SK-N-SH (cell line): ENCODE measurements around the gene ITGA2B.

Experiments
- EP300 ChIP-seq, 2 experiments: IDR thresholded peaks; 2 replicates each; pipeline versions ENCODE4 v1.4.0 to v1.6.1; 2012; ENCODE audit warnings: borderline replicate concordance in 1 of 2, low read depth in 1 of 2, low read length in 1 of 2
- FOXM1 ChIP-seq: IDR thresholded peaks from 2 replicates; pipeline ENCODE4 v1.4.0; 2012; ENCODE audit warnings: low read depth, mild to moderate bottlenecking
- NRF1 ChIP-seq: IDR thresholded peaks from 2 replicates; pipeline ENCODE4 v1.6.1; 2012; ENCODE audit warnings: low read depth, mild to moderate bottlenecking, low read length
- POLR2AphosphoS5 ChIP-seq: IDR thresholded peaks from 2 replicates; pipeline ENCODE4 v1.6.1; 2012; ENCODE audit warnings: low read depth, low read length
- RAD21 ChIP-seq: IDR thresholded peaks from 2 replicates; pipeline ENCODE4 v1.6.1; 2012; ENCODE audit warnings: mild to moderate bottlenecking, low read length
- RCOR1 ChIP-seq: fragments of 150-350 bp; IDR thresholded peaks from 2 replicates; pipeline ENCODE4 v1.6.1; 2017; ENCODE audit warnings: antibody characterized with exemption, low read length
- RFX5 ChIP-seq: IDR thresholded peaks from 2 replicates; pipeline ENCODE4 v1.6.1; 2012; ENCODE audit warnings: mild to moderate bottlenecking, improper control_type of control experiment, low read length
- SMC3 ChIP-seq: IDR thresholded peaks from 2 replicates; pipeline ENCODE4 v1.6.1; 2012; ENCODE audit warnings: low read depth, low read length, improper control_type of control experiment
- TEAD4 ChIP-seq: IDR thresholded peaks from 2 replicates; pipeline ENCODE4 v1.4.0; 2012; ENCODE audit warnings: mild to moderate bottlenecking, borderline replicate concordance; ENCODE audit not compliant: insufficient read depth
- TF ChIP-seq, protein P1 (sequence below): fragments of 200-600 bp; sonication (generic); IDR thresholded peaks from 2 replicates; pipeline ENCODE4 v1.6.1; 2017; ENCODE audit warnings: antibody characterized with exemption, mild to moderate bottlenecking, moderate library complexity
- TF ChIP-seq, protein P2 (sequence below): IDR thresholded peaks from 2 replicates; pipeline ENCODE4 v1.6.1; 2012; ENCODE audit warnings: mild to moderate bottlenecking, low read depth, low read length, moderate library complexity
- TF ChIP-seq, protein P3 (sequence below): IDR thresholded peaks from 2 replicates; pipeline ENCODE4 v1.4.0; 2012; ENCODE audit warnings: low read depth

DNA sequence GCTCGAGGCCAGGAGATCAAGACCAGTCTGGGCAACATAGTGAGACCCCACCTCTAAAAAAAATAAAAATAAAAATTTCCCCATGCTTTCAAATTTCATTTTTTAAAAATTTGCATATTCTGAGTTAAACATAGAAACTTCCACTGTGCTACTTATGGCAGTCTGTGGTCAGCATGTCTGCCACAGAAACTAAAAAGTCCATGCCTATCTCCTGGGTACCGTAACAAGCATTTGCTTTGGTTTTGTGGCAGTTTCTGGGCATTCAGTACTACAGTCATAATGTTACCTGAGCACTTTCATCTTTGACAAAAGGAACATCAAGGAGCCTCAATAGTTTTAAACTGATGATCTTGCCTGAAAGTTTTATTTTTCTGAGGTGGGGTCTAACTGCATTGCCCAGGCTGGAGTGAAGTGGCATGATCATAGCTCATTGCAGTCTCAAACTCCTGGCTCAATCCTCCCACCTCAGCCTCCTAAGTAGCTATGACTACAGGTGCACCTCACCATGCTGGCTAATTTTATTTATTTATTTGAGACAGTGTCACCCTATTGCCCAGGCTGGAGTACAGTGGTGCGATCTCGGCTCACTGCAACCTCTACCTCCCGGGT, 13.2 kb upstream of the ITGA2B start:
- TF ChIP-seq, protein P1, sequence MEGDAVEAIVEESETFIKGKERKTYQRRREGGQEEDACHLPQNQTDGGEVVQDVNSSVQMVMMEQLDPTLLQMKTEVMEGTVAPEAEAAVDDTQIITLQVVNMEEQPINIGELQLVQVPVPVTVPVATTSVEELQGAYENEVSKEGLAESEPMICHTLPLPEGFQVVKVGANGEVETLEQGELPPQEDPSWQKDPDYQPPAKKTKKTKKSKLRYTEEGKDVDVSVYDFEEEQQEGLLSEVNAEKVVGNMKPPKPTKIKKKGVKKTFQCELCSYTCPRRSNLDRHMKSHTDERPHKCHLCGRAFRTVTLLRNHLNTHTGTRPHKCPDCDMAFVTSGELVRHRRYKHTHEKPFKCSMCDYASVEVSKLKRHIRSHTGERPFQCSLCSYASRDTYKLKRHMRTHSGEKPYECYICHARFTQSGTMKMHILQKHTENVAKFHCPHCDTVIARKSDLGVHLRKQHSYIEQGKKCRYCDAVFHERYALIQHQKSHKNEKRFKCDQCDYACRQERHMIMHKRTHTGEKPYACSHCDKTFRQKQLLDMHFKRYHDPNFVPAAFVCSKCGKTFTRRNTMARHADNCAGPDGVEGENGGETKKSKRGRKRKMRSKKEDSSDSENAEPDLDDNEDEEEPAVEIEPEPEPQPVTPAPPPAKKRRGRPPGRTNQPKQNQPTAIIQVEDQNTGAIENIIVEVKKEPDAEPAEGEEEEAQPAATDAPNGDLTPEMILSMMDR = no peak
- TF ChIP-seq RAD21 = no peak
- no peak for TF ChIP-seq RFX5
- TF ChIP-seq, protein P2, sequence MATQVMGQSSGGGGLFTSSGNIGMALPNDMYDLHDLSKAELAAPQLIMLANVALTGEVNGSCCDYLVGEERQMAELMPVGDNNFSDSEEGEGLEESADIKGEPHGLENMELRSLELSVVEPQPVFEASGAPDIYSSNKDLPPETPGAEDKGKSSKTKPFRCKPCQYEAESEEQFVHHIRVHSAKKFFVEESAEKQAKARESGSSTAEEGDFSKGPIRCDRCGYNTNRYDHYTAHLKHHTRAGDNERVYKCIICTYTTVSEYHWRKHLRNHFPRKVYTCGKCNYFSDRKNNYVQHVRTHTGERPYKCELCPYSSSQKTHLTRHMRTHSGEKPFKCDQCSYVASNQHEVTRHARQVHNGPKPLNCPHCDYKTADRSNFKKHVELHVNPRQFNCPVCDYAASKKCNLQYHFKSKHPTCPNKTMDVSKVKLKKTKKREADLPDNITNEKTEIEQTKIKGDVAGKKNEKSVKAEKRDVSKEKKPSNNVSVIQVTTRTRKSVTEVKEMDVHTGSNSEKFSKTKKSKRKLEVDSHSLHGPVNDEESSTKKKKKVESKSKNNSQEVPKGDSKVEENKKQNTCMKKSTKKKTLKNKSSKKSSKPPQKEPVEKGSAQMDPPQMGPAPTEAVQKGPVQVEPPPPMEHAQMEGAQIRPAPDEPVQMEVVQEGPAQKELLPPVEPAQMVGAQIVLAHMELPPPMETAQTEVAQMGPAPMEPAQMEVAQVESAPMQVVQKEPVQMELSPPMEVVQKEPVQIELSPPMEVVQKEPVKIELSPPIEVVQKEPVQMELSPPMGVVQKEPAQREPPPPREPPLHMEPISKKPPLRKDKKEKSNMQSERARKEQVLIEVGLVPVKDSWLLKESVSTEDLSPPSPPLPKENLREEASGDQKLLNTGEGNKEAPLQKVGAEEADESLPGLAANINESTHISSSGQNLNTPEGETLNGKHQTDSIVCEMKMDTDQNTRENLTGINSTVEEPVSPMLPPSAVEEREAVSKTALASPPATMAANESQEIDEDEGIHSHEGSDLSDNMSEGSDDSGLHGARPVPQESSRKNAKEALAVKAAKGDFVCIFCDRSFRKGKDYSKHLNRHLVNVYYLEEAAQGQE = no peak
- no peak for TF ChIP-seq POLR2AphosphoS5
- TF ChIP-seq, protein P3, sequence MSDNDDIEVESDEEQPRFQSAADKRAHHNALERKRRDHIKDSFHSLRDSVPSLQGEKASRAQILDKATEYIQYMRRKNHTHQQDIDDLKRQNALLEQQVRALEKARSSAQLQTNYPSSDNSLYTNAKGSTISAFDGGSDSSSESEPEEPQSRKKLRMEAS = no peak
- TF ChIP-seq SMC3 = no peak
- no peak for TF ChIP-seq NRF1
- no peak for TF ChIP-seq EP300 (IDR thresholded peaks at IDR 0.05; ENCODE audit: borderline replicate concordance in 1 of 2, low read depth in 1 of 2, low read length in 1 of 2)
- no peak for TF ChIP-seq RCOR1
- TF ChIP-seq FOXM1 = no peak
- no peak for TF ChIP-seq TEAD4
